Measurements from ENCODE around the gene KIF25. TPM values are rescaled to one million over a fixed set of nuclear protein-coding genes. Genes with fewer than 3 reads are reported as not detected.

KIF25 gene
- total RNA-seq, 1 experiment from 2014 or later = 0.59 TPM

- peaks cover 14 to 18% of the 10 kb centered on the region in 2 experiments for H3K9me3 Mint-ChIP-seq
- no peak overlapping the region for H4K91ac ChIP-seq (ENCODE audit: insufficient read length, low read depth, low read length)
- no peak for TF ChIP-seq CTCF (conservative IDR thresholded peaks at IDR 0.05)
- no peaks in the 10 kb centered on the region for H3K79me1 ChIP-seq (ENCODE audit: insufficient read depth, low read depth, low read length, poor library complexity, severe bottlenecking)
- no peak overlapping the region for H3T11ph ChIP-seq (ENCODE audit: low read length)
- WGBS (ENCODE audit: extremely low coverage, insufficient read length, low lambda C conversion rate) = no CpG with 5 or more reads among the region's 3 CpGs
- no peak overlapping the region for H3K4me2 ChIP-seq (ENCODE audit: insufficient read depth, insufficient read length, low read length)
- no peak overlapping the region for H2BK15ac ChIP-seq (ENCODE audit: low read depth, low read length)
- no peak overlapping the region for H3K14ac ChIP-seq (ENCODE audit: insufficient read depth, low read length)
- no peak overlapping the region for H3K9ac ChIP-seq (ENCODE audit: extremely low read depth, insufficient read length, low read length)
- H2AK5ac ChIP-seq (ENCODE audit: insufficient read length, low read length) = no peak overlapping the region
- H3K23ac ChIP-seq (ENCODE audit: insufficient read length, low read depth, low read length) = no peak overlapping the region
- DNase-seq = no peak
- H4K5ac ChIP-seq (ENCODE audit: insufficient read length, low read depth, low read length) = no peak overlapping the region
- no peak overlapping the region for H2BK120ac ChIP-seq (ENCODE audit: low read depth, low read length, poor library complexity, severe bottlenecking)
- H2BK12ac ChIP-seq (ENCODE audit: insufficient read length, low read depth, low read length) = no peak overlapping the region
- H3K23me2 ChIP-seq (ENCODE audit: insufficient read length, low read depth, low read length, poor library complexity, severe bottlenecking) = no peaks in the 10 kb centered on the region
- H3K27ac ChIP-seq (ENCODE audit: insufficient read length, low read depth, low read length) = no peak overlapping the region
- peaks cover 2% of the 10 kb centered on the region; the same call in 1 of the 2 replicates for H3K27me3 Mint-ChIP-seq (ENCODE audit: low read depth)
- no peaks in the 10 kb centered on the region for H4K20me1 ChIP-seq (ENCODE audit: control insufficient read depth, insufficient read depth, insufficient read length)
- no peak overlapping the region for H3K4ac ChIP-seq (ENCODE audit: low read depth, low read length)
- no peak overlapping the region for H2BK5ac ChIP-seq (ENCODE audit: insufficient read length, low read length)
- no peak overlapping the region for H4K8ac ChIP-seq (replicated peaks; ENCODE audit: insufficient read length, low read depth, low read length)
- H2BK20ac ChIP-seq (ENCODE audit: low read depth, low read length, poor library complexity, severe bottlenecking) = no peak overlapping the region
- H3K27ac Mint-ChIP-seq = no peak overlapping the region
- H3K36me3 Mint-ChIP-seq (ENCODE audit: insufficient read depth in 1 of 3, low read depth in 3 of 3) = peaks cover 0 to 10% (median 3%) of the 10 kb centered on the region in 3 experiments; a peak in 5 of 7 replicates
- H3K18ac ChIP-seq (ENCODE audit: insufficient read length, low read depth, low read length) = no peak overlapping the region
- H3K27me3 ChIP-seq (ENCODE audit: insufficient read depth, low read length) = no peaks in the 10 kb centered on the region
- no peak overlapping the region for H3K56ac ChIP-seq (ENCODE audit: insufficient read length, low read depth, low read length)
- H3K9me3 ChIP-seq (ENCODE audit: control insufficient read depth, low read depth, low read length) = no peaks in the 10 kb centered on the region
- no peaks in the 10 kb centered on the region for H3K79me2 ChIP-seq (ENCODE audit: insufficient read depth, low read length)
- H3K4me1 ChIP-seq (ENCODE audit: insufficient read depth, low read length) = no peaks in the 10 kb centered on the region
- no peak overlapping the region for H3K4me3 Mint-ChIP-seq
- no peaks in the 10 kb centered on the region for H3K4me1 Mint-ChIP-seq
- H2AFZ ChIP-seq (ENCODE audit: low read length) = no peak overlapping the region
These were observed 11.9 kb downstream of the KIF25 start for GRCh38 chr6:168009331-168009730.

Data from H9 (cell line).